Transverse colon (tissue), 4 donors: ENCODE data around the gene SELENOM.

Experiments
- CTCF ChIP-seq, 5 experiments: fragments of 200-600 bp in 3 of 5; fragments of 450-650 bp in 2 of 5; sonication (generic) in 3 of 5; IDR thresholded peaks; 1 replicate in 2 of 5; 2 replicates in 3 of 5; pipeline ENCODE4 v1.5.1; 2016 to 2017; ENCODE audit warnings: antibody characterized with exemption in 5 of 5, inconsistent platforms in 3 of 5, mild to moderate bottlenecking in 2 of 5, moderate library complexity in 1 of 5
- EP300 ChIP-seq: sonication (generic); formaldehyde crosslinking; IDR thresholded peaks from one replicate; pipeline ENCODE4 v1.6.1; 2017; ENCODE audit warnings: antibody characterized with exemption, low read depth
- POLR2A ChIP-seq: fragments of 450-650 bp; IDR thresholded peaks from one replicate; pipeline ENCODE4 v1.6.1; 2016; ENCODE audit warnings: antibody characterized with exemption, mild to moderate bottlenecking, moderate library complexity
- POLR2AphosphoS5 ChIP-seq, 3 donors: sonication (generic); formaldehyde crosslinking; IDR thresholded peaks; one replicate each; pipeline ENCODE4 v1.6.1; 2016; ENCODE audit warnings: antibody characterized with exemption in 3 of 3

- no peak for TF ChIP-seq POLR2A
- TF ChIP-seq CTCF (IDR thresholded peaks at IDR 0.05) = no peak
- TF ChIP-seq EP300 = peak; percentile 55
- peak; percentile 56 to 71 (median 64) for TF ChIP-seq POLR2AphosphoS5 (IDR thresholded peaks at IDR 0.05)
These were observed 16.9 kb downstream of the SELENOM start for GRCh38 chr22:31090217-31091085.
